ENCODE data around the gene DENND4C. TPM values are rescaled to one million over a fixed set of nuclear protein-coding genes. Genes with fewer than 3 reads are reported as not detected.

The DENND4C gene
- total RNA-seq, 1 donor from 2014 or later = 34.5 TPM

GRCh38 chr9:19376931-19377330 is 146.4 kb downstream of the DENND4C start:
- Mint-ChIP-seq H3K27ac (ENCODE audit: unreplicated experiment) (no peak overlapping the region), H3K9me3 (ENCODE audit: unreplicated experiment) (peaks cover 6% of the 10 kb centered on the region), H3K4me1 (ENCODE audit: low read depth, unreplicated experiment) (peaks cover 14% of the 10 kb centered on the region), H3K27me3 (ENCODE audit: unreplicated experiment) (peaks cover 2% of the 10 kb centered on the region), H3K4me3 (ENCODE audit: unreplicated experiment) (no peak overlapping the region), H3K36me3 (ENCODE audit: unreplicated experiment) (no peaks in the 10 kb centered on the region)
- no peak for DNase-seq
- TF ChIP-seq CTCF (IDR thresholded peaks at IDR 0.05; ENCODE audit: partially characterized antibody, unreplicated experiment) = no peak

GRCh38 chr9:19378164-19378563 is 147.7 kb downstream of the DENND4C start:
- DNase-seq = no peak
- no peak for TF ChIP-seq CTCF (IDR thresholded peaks at IDR 0.05; ENCODE audit: partially characterized antibody, unreplicated experiment)
- H3K9me3 Mint-ChIP-seq (ENCODE audit: unreplicated experiment) = peaks cover 6% of the 10 kb centered on the region
- H3K4me1 Mint-ChIP-seq (ENCODE audit: low read depth, unreplicated experiment) = peaks cover 14% of the 10 kb centered on the region
- H3K27ac Mint-ChIP-seq (ENCODE audit: unreplicated experiment) = no peak overlapping the region
- H3K27me3 Mint-ChIP-seq (ENCODE audit: unreplicated experiment) = peaks cover 2% of the 10 kb centered on the region
- H3K4me3 Mint-ChIP-seq (ENCODE audit: unreplicated experiment) = peak overlapping the region; percentile 99
- H3K36me3 Mint-ChIP-seq (ENCODE audit: unreplicated experiment) = no peaks in the 10 kb centered on the region

- no peak for DNase-seq
- TF ChIP-seq CTCF (IDR thresholded peaks at IDR 0.05; ENCODE audit: partially characterized antibody, unreplicated experiment) = no peak
- Mint-ChIP-seq H3K27me3 (ENCODE audit: unreplicated experiment) (peaks cover 2% of the 10 kb centered on the region), H3K4me1 (ENCODE audit: low read depth, unreplicated experiment) (peaks cover 14% of the 10 kb centered on the region), H3K4me3 (ENCODE audit: unreplicated experiment) (peak overlapping the region; percentile 99), H3K9me3 (ENCODE audit: unreplicated experiment) (peaks cover 6% of the 10 kb centered on the region), H3K36me3 (ENCODE audit: unreplicated experiment) (no peaks in the 10 kb centered on the region), H3K27ac (ENCODE audit: unreplicated experiment) (peak overlapping the region; percentile 99)
Measured at GRCh38 chr9:19378647-19379046, 148.2 kb downstream of the DENND4C start.

GRCh38 chr9:19379283-19379682 is 148.8 kb downstream of the DENND4C start:
- Mint-ChIP-seq H3K4me3 (ENCODE audit: unreplicated experiment) (peak overlapping the region; percentile 99), H3K27me3 (ENCODE audit: unreplicated experiment) (peaks cover 2% of the 10 kb centered on the region), H3K27ac (ENCODE audit: unreplicated experiment) (peak overlapping the region; percentile 99), H3K36me3 (ENCODE audit: unreplicated experiment) (no peaks in the 10 kb centered on the region), H3K4me1 (ENCODE audit: low read depth, unreplicated experiment) (peaks cover 14% of the 10 kb centered on the region), H3K9me3 (ENCODE audit: unreplicated experiment) (peaks cover 6% of the 10 kb centered on the region)
- no peak for TF ChIP-seq CTCF (IDR thresholded peaks at IDR 0.05; ENCODE audit: partially characterized antibody, unreplicated experiment)
- no peak for DNase-seq

DNA sequence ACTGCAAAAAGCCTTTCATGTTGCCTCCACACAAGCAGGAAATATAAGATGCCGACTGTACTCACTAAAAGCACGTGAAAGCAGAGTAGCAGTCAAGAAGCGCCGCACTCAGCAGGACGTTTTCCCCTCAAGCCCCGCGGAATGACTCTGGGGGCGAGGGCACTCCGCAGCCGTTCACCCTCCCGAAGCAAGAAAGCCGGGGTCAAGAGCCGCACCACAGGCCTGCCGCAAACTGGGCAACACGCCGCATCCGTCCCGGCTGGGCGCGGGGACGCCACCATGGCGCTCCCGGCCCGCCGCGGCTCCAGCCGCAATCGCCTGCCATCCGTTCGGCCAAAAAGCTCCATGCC is 149.2 kb downstream of the DENND4C start:
- Mint-ChIP-seq H3K27me3 (ENCODE audit: unreplicated experiment) (peaks cover 2% of the 10 kb centered on the region), H3K36me3 (ENCODE audit: unreplicated experiment) (no peaks in the 10 kb centered on the region), H3K4me3 (ENCODE audit: unreplicated experiment) (peak overlapping the region; percentile 99), H3K4me1 (ENCODE audit: low read depth, unreplicated experiment) (peaks cover 14% of the 10 kb centered on the region), H3K27ac (ENCODE audit: unreplicated experiment) (peak overlapping the region; percentile 99), H3K9me3 (ENCODE audit: unreplicated experiment) (peaks cover 6% of the 10 kb centered on the region)
- DNase-seq = no peak
- TF ChIP-seq CTCF (IDR thresholded peaks at IDR 0.05; ENCODE audit: partially characterized antibody, unreplicated experiment) = no peak

Measured in glutamatergic neuron (in vitro differentiated cells).